ENCODE measurements around the gene DCHS2. TPM values are rescaled to one million over a fixed set of nuclear protein-coding genes. Genes with fewer than 3 reads are reported as not detected.
"Not testable (repeated sequence)": the region's sequence is repeated elsewhere in the genome, so short reads cannot be mapped to it uniquely, and the experiment has no call there.

DCHS2 gene
- total RNA-seq, 2 experiments from 2014 or later: not detected

GRCh38 chr4:154276496-154276895, 215.1 kb downstream of the DCHS2 start:
- DNase-seq: no peak
- Mint-ChIP-seq H3K27me3 (peaks cover 4% of the 10 kb centered on the region), H3K4me3 (no peak overlapping the region), H3K9me3 (peaks cover 9% of the 10 kb centered on the region), H3K36me3 (no peaks in the 10 kb centered on the region), H3K27ac (no peak overlapping the region), H3K4me1 (ENCODE audit: low read depth) (no peaks in the 10 kb centered on the region)
- intact Hi-C loops (cut with micrococcal nuclease): no loop called here
- ChIA-PET POLR2A (no interaction called here), CTCF (no interaction called here)

DNA sequence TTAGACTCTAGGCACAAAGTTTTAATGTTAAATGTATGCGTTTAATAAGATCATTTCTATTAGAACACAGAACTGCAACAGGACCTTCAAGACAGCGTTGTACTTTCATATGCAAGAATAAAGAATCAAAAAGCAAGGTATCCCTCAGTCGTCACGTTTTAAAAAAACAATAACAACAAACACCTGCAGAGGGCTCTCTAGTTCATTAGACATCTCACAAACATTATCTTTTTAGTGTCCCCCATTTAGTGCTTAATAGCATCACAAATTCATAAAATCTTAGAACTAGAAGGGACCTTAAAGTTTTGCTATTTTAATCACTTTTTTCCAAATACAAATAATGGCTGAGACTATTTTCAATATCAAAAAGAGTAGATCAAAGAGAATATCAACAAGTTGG, 236.6 kb downstream of the DCHS2 start:
- no peak for DNase-seq
- ChIA-PET CTCF (no interaction called here), POLR2A (no interaction called here)
- Mint-ChIP-seq H3K27ac (no peak overlapping the region), H3K4me1 (ENCODE audit: low read depth) (no peaks in the 10 kb centered on the region), H3K36me3 (no peaks in the 10 kb centered on the region), H3K9me3 (no peaks in the 10 kb centered on the region), H3K27me3 (peaks cover 6% of the 10 kb centered on the region), H3K4me3 (no peak overlapping the region)
- intact Hi-C loops (cut with micrococcal nuclease): no loop called here

- ChIA-PET POLR2A (no interaction called here), CTCF (no interaction called here)
- no peaks in the 10 kb centered on the region for H3K9me3 Mint-ChIP-seq
- H3K27ac Mint-ChIP-seq: no peak overlapping the region
- no peak overlapping the region for H3K4me3 Mint-ChIP-seq
- H3K4me1 Mint-ChIP-seq (ENCODE audit: low read depth): no peaks in the 10 kb centered on the region
- intact Hi-C loops (cut with micrococcal nuclease): no loop called here
- DNase-seq: no peak
- peaks cover 16% of the 10 kb centered on the region for H3K27me3 Mint-ChIP-seq
- H3K36me3 Mint-ChIP-seq: no peaks in the 10 kb centered on the region
These were observed 257.0 kb downstream of the DCHS2 start for GRCh38 chr4:154234576-154234975.

GRCh38 chr4:154231806-154232478, 259.7 kb downstream of the DCHS2 start:
- Mint-ChIP-seq H3K36me3 (no peaks in the 10 kb centered on the region), H3K4me1 (ENCODE audit: low read depth) (no peaks in the 10 kb centered on the region), H3K9me3 (no peaks in the 10 kb centered on the region), H3K4me3 (no peak overlapping the region), H3K27ac (no peak overlapping the region), H3K27me3 (peaks cover 23% of the 10 kb centered on the region)
- no peak for DNase-seq
- CTCF ChIA-PET: no interaction called here
- POLR2A ChIA-PET: no interaction called here
- intact Hi-C loops (cut with micrococcal nuclease): no loop called here

DNA sequence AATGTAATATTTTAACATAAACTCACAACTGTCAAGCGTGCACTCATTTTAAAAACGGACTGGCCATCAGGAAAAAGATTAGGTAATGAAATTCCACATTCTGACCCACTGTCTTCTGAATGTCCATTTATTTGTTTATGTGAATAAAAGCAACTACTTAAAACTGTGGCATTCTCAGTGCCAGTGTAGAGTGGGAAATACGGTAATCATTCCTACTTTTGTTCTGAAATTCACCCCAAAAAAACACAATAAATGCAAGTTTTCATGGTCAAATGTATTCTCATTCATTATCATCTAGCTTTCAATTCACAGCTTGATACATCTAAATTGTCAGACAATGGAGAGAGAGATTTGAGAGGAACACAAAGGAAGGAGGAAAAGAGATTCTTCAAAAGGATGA, 260.9 kb downstream of the DCHS2 start:
- DNase-seq: no peak
- no peaks in the 10 kb centered on the region for H3K9me3 Mint-ChIP-seq
- ChIA-PET CTCF (no interaction called here), POLR2A (no interaction called here)
- H3K4me1 Mint-ChIP-seq (ENCODE audit: low read depth): no peaks in the 10 kb centered on the region
- intact Hi-C loops (cut with micrococcal nuclease): no loop called here
- H3K27me3 Mint-ChIP-seq: peaks cover 15% of the 10 kb centered on the region
- H3K36me3 Mint-ChIP-seq: no peaks in the 10 kb centered on the region
- no peak overlapping the region for H3K27ac Mint-ChIP-seq
- no peak overlapping the region for H3K4me3 Mint-ChIP-seq

- ChIA-PET CTCF (no interaction called here), POLR2A (no interaction called here)
- DNase-seq: no peak
- no peaks in the 10 kb centered on the region for H3K4me1 Mint-ChIP-seq (ENCODE audit: low read depth)
- H3K9me3 Mint-ChIP-seq: no peaks in the 10 kb centered on the region
- intact Hi-C loops (cut with micrococcal nuclease): no loop called here
- H3K27me3 Mint-ChIP-seq: peaks cover 15% of the 10 kb centered on the region
- no peaks in the 10 kb centered on the region for H3K36me3 Mint-ChIP-seq
- H3K4me3 Mint-ChIP-seq: no peak overlapping the region
- H3K27ac Mint-ChIP-seq: no peak overlapping the region
These were observed 261.5 kb downstream of the DCHS2 start for GRCh38 chr4:154230091-154230490.

DNA sequence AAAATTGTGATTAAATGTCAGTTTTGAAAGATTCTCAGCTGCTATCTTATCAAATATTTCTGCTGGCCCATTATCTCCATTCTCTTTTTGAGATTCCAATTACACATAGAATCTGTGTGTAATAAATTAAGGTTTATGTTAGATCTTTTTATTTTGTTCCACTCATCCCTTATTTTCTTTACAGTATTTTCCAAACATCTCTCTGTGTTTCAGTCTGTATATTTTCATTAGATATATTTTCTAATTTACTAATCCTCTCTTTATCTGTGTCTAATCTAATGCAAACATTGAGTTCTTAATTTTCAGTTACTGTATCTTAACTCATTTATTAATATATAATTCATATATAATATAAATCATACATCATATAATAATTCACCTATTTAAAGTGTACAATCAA, 268.7 kb downstream of the DCHS2 start:
- intact Hi-C loops (cut with micrococcal nuclease): no loop called here
- no peak overlapping the region for H3K27ac Mint-ChIP-seq
- H3K9me3 Mint-ChIP-seq: peaks cover 18% of the 10 kb centered on the region
- H3K36me3 Mint-ChIP-seq: no peaks in the 10 kb centered on the region
- no peak overlapping the region for H3K4me3 Mint-ChIP-seq
- DNase-seq: no peak
- ChIA-PET POLR2A (no interaction called here), CTCF (no interaction called here)
- H3K27me3 Mint-ChIP-seq: peaks cover 2% of the 10 kb centered on the region
- no peaks in the 10 kb centered on the region for H3K4me1 Mint-ChIP-seq (ENCODE audit: low read depth)

GRCh38 chr4:154218051-154218450, 273.5 kb downstream of the DCHS2 start:
- no peak for DNase-seq
- Mint-ChIP-seq H3K36me3 (no peaks in the 10 kb centered on the region), H3K27ac (no peak overlapping the region), H3K9me3 (peaks cover 10% of the 10 kb centered on the region), H3K27me3 (peaks cover 1% of the 10 kb centered on the region), H3K4me1 (ENCODE audit: low read depth) (no peaks in the 10 kb centered on the region), H3K4me3 (no peak overlapping the region)
- intact Hi-C loops (cut with micrococcal nuclease): no loop called here
- ChIA-PET CTCF (no interaction called here), POLR2A (no interaction called here)

GRCh38 chr4:154217384-154217783, 274.2 kb downstream of the DCHS2 start:
- intact Hi-C loops (cut with micrococcal nuclease); POLR2A ChIA-PET; CTCF ChIA-PET; H3K27ac Mint-ChIP-seq; H3K4me3 Mint-ChIP-seq; H3K27me3 Mint-ChIP-seq; H3K9me3 Mint-ChIP-seq; DNase-seq; H3K36me3 Mint-ChIP-seq; H3K4me1 Mint-ChIP-seq (ENCODE audit: low read depth): not testable (repeated sequence)

- intact Hi-C loops (cut with micrococcal nuclease): no loop called here
- Mint-ChIP-seq H3K27me3 (peaks cover 2% of the 10 kb centered on the region), H3K9me3 (peaks cover 2% of the 10 kb centered on the region), H3K4me1 (ENCODE audit: low read depth) (no peaks in the 10 kb centered on the region), H3K4me3 (no peak overlapping the region), H3K27ac (no peak overlapping the region), H3K36me3 (no peaks in the 10 kb centered on the region)
- ChIA-PET CTCF (no interaction called here), POLR2A (no interaction called here)
- DNase-seq: no peak
These were observed 280.1 kb downstream of the DCHS2 start for GRCh38 chr4:154211506-154211905.

DNA sequence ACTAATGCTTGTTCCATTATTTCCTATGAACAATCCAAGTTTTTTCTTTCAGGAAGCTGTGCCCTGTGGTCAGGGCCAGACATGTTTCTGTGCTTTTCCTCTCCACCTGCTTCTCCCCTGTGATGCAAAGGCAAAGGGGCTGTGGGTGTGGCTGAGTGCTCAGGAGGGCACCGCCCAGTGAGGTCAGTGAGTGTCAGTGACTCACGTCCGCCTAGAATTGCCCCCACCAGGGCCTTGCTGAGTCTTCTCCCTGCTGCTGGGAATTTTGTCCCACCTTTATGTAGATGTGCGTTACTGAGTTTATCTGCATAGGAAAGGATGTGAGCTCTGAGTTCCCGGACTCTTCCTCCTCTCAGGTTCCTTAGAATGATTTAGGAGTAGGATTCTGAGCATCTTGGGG, 283.2 kb downstream of the DCHS2 start:
- Mint-ChIP-seq H3K9me3 (peaks cover 2% of the 10 kb centered on the region), H3K27me3 (peaks cover 9% of the 10 kb centered on the region), H3K27ac (no peak overlapping the region), H3K4me3 (no peak overlapping the region), H3K4me1 (ENCODE audit: low read depth) (no peaks in the 10 kb centered on the region), H3K36me3 (no peaks in the 10 kb centered on the region)
- intact Hi-C loops (cut with micrococcal nuclease): no loop called here
- ChIA-PET POLR2A (no interaction called here), CTCF (no interaction called here)
- no peak for DNase-seq

DNA sequence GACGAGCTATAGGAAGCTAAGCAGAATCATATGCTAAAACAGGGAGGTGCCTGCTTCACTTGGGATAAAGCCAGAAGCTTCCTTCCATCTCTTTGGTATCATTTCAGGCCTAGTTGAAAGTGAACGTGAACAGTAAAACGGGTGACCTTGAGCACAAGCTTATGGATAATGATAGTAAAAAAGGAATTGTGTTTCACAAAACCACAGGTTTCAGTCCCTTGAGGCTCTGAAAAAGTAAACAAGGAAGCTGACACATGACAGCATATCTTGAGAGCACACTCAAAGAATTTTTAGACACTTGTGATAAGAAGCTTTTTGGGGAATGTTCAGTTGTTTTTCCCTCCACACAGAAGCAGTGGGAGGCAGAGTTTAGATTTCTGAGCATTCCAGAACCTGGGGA, 286.1 kb downstream of the DCHS2 start:
- H3K9me3 Mint-ChIP-seq: no peaks in the 10 kb centered on the region
- no peak for DNase-seq
- H3K4me3 Mint-ChIP-seq: no peak overlapping the region
- intact Hi-C loops (cut with micrococcal nuclease): no loop called here
- ChIA-PET POLR2A (no interaction called here), CTCF (no interaction called here)
- no peaks in the 10 kb centered on the region for H3K4me1 Mint-ChIP-seq (ENCODE audit: low read depth)
- peaks cover 9% of the 10 kb centered on the region for H3K27me3 Mint-ChIP-seq
- no peaks in the 10 kb centered on the region for H3K36me3 Mint-ChIP-seq
- no peak overlapping the region for H3K27ac Mint-ChIP-seq

DNA sequence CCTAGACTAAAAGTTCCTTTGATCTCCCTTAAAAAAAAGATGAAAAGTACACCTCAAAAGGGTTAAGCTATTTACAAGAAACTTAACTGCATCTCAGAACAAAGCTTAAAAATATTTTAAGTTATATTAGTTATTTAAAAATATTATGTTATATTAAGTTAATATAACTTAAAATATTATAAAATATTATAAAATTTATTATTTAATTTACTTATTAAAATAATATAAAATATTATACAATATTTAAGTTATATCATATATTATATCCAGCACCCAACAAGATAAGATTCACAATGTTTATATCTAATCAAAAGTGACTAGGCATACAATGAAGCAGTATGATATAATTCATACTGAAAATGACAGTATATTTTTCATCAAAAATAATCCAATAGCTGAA, 296.9 kb downstream of the DCHS2 start:
- Mint-ChIP-seq H3K27ac (no peak overlapping the region), H3K9me3 (peaks cover 12% of the 10 kb centered on the region), H3K36me3 (no peaks in the 10 kb centered on the region), H3K27me3 (peaks cover 8% of the 10 kb centered on the region), H3K4me3 (no peak overlapping the region), H3K4me1 (ENCODE audit: low read depth) (no peaks in the 10 kb centered on the region)
- ChIA-PET POLR2A (no interaction called here), CTCF (no interaction called here)
- no peak for DNase-seq
- intact Hi-C loops (cut with micrococcal nuclease): no loop called here

GRCh38 chr4:154192585-154192984, 299.0 kb downstream of the DCHS2 start:
- no peak for DNase-seq
- CTCF ChIA-PET: no interaction called here
- POLR2A ChIA-PET: no interaction called here
- Mint-ChIP-seq H3K4me3 (no peak overlapping the region), H3K4me1 (ENCODE audit: low read depth) (no peaks in the 10 kb centered on the region), H3K27ac (no peak overlapping the region), H3K9me3 (peaks cover 12% of the 10 kb centered on the region), H3K36me3 (no peaks in the 10 kb centered on the region), H3K27me3 (peaks cover 10% of the 10 kb centered on the region)
- intact Hi-C loops (cut with micrococcal nuclease): no loop called here
